ENCODE measurements around the gene FGF2.

GRCh38 chr4:122890147-122890795, 63.6 kb downstream of the FGF2 start:
- TF ChIP-seq CTCF (conservative IDR thresholded peaks at IDR 0.05), result no peak
- no peak for TF ChIP-seq EZH2 (IDR thresholded peaks at IDR 0.05; ENCODE audit: low read depth)

All from PC-9 (cell line).